HepG2 (cell line): ENCODE results near the gene LOXL4. TPM values are rescaled to one million over a fixed set of nuclear protein-coding genes. Genes with fewer than 3 reads are reported as not detected.

ENCODE experiments used
- ARID2 ChIP-seq: sonication (generic); formaldehyde crosslinking; IDR thresholded peaks from 2 replicates; pipeline ENCODE4 v1.8.1; 2022; ENCODE audit warnings: mild to moderate bottlenecking, missing genetic modification reagents, borderline replicate concordance
- CBX5 ChIP-seq: sonication (generic); formaldehyde crosslinking; IDR thresholded peaks from 2 replicates; pipeline ENCODE4 v1.4.0; 2020; ENCODE audit warnings: missing genetic modification reagents, borderline replicate concordance
- CCDC6 ChIP-seq: sonication (generic); formaldehyde crosslinking; IDR thresholded peaks from 2 replicates; pipeline ENCODE4 v1.8.1; 2022; ENCODE audit warnings: mild to moderate bottlenecking, missing genetic modification reagents, moderate library complexity
- CEBPG ChIP-seq: IDR thresholded peaks from 2 replicates; pipeline ENCODE4 v1.6.1; 2016
- EP300 ChIP-seq, 3 experiments: sonication (generic) in 1 of 3; formaldehyde crosslinking in 1 of 3; IDR thresholded peaks; 2 replicates each; pipeline versions ENCODE4 v1.5.1 to v1.6.1; 2011 to 2020; ENCODE audit warnings: low read depth in 2 of 3, low read length in 2 of 3, borderline replicate concordance in 1 of 3, improper control_type of control experiment in 1 of 3, mild to moderate bottlenecking in 1 of 3, missing genetic modification reagents in 1 of 3, moderate library complexity in 1 of 3
- HOXA9 ChIP-seq: sonication (generic); formaldehyde crosslinking; IDR thresholded peaks from 2 replicates; pipeline ENCODE4 v1.8.1; 2022; ENCODE audit warnings: missing genetic modification reagents, mild to moderate bottlenecking, moderate library complexity, borderline replicate concordance
- RFXAP ChIP-seq: sonication (generic); formaldehyde crosslinking; IDR thresholded peaks from 2 replicates; pipeline ENCODE4 v1.4.0; 2020; ENCODE audit warnings: missing genetic modification reagents, borderline replicate concordance
- SIX1 ChIP-seq: sonication (generic); formaldehyde crosslinking; IDR thresholded peaks from 2 replicates; pipeline ENCODE4 v1.4.0; 2020; ENCODE audit warnings: missing genetic modification reagents, borderline replicate concordance
- SMARCE1 ChIP-seq: fragments of 450-650 bp; IDR thresholded peaks from 2 replicates; pipeline ENCODE4 v1.6.1; 2017; ENCODE audit warnings: borderline replicate concordance
- TBX2 ChIP-seq: sonication (generic); formaldehyde crosslinking; IDR thresholded peaks from 2 replicates; pipeline ENCODE4 v1.5.0; 2020; ENCODE audit warnings: missing genetic modification reagents, mild to moderate bottlenecking, borderline replicate concordance
- U2AF1 ChIP-seq: fragments of 200-400 bp; formaldehyde crosslinking; optimal IDR thresholded peaks from 2 replicates; pipeline ENCODE3; 2017; ENCODE audit warnings: mild to moderate bottlenecking, low read depth, low read length
- ZBTB7B ChIP-seq: sonication (generic); formaldehyde crosslinking; IDR thresholded peaks from 2 replicates; pipeline ENCODE4 v1.4.0; 2020; ENCODE audit warnings: missing genetic modification reagents
- ZFP36L1 ChIP-seq: sonication (generic); formaldehyde crosslinking; IDR thresholded peaks from 2 replicates; pipeline ENCODE4 v1.8.0; 2022; ENCODE audit warnings: mild to moderate bottlenecking, missing genetic modification reagents, moderate library complexity
- ZNF33B ChIP-seq: sonication (generic); formaldehyde crosslinking; IDR thresholded peaks from 2 replicates; pipeline ENCODE4 v1.5.1; 2020; ENCODE audit warnings: mild to moderate bottlenecking, missing genetic modification reagents
- ZNF343 ChIP-seq: sonication (generic); formaldehyde crosslinking; IDR thresholded peaks from 2 replicates; pipeline ENCODE4 v1.4.0; 2020; ENCODE audit warnings: mild to moderate bottlenecking, missing genetic modification reagents
- ZNF407 ChIP-seq: sonication (generic); formaldehyde crosslinking; IDR thresholded peaks from one replicate; pipeline ENCODE4 v1.5.1; 2020; ENCODE audit warnings: mild to moderate bottlenecking, missing genetic modification reagents; ENCODE audit errors: not compliant biosample characterization
- ZNF432 ChIP-seq: sonication (generic); formaldehyde crosslinking; IDR thresholded peaks from 2 replicates; pipeline ENCODE4 v1.5.0; 2020; ENCODE audit warnings: missing genetic modification reagents, mild to moderate bottlenecking, borderline replicate concordance
- ZNF44 ChIP-seq: sonication (generic); formaldehyde crosslinking; IDR thresholded peaks from 2 replicates; pipeline ENCODE4 v1.5.1; 2020; ENCODE audit warnings: mild to moderate bottlenecking, missing genetic modification reagents
- ZNF75D ChIP-seq: sonication (generic); formaldehyde crosslinking; IDR thresholded peaks from 2 replicates; pipeline ENCODE4 v1.8.1; 2023; ENCODE audit warnings: missing genetic modification reagents, mild to moderate bottlenecking, borderline replicate concordance
- ZNF773 ChIP-seq: sonication (generic); formaldehyde crosslinking; IDR thresholded peaks from 2 replicates; pipeline ENCODE4 v1.4.0; 2020; ENCODE audit warnings: missing genetic modification reagents, borderline replicate concordance
- ZNF83 ChIP-seq: sonication (generic); formaldehyde crosslinking; IDR thresholded peaks from 2 replicates; pipeline ENCODE4 v1.4.0; 2020; ENCODE audit warnings: missing genetic modification reagents, mild to moderate bottlenecking, borderline replicate concordance
- polyA plus RNA-seq, 8 experiments: library from polyadenylated mRNA; depleted of rRNA in 3 of 8; stranded (reverse) in 7 of 8; unstranded in 1 of 8; fragments of >200 nt; fragmentation: Illumina TruSeq in 4 of 8; extraction: Trizol in 4 of 8; gene quantifications; 2 replicates each; pipeline versions ENCODE4 v1.2.1 to v1.2.3, GENCODE V29; 2011 to 2016; ENCODE audit warnings: low read depth in 4 of 8, missing spikeins in 1 of 8, mixed read lengths in 1 of 8; ENCODE audit not compliant: insufficient read depth in 1 of 8
- total RNA-seq, 5 experiments: library from RNA; depleted of rRNA; stranded (reverse); fragments of >200 nt; fragmentation: Illumina TruSeq; extraction: Trizol; gene quantifications; 2 replicates each; pipeline ENCODE4 v1.2.3, GENCODE V29; 2016; ENCODE audit warnings: low read depth in 1 of 5

LOXL4 gene
- total and polyA plus RNA-seq, 2 of the 13 experiments (the other 11 are each of a cell fraction or from before 2014, with no cell fraction given): 8.8 to 21.1 TPM

GRCh38 chr10:98267069-98267893 is 713 bp downstream of the LOXL4 start (continued):
- TF ChIP-seq ZNF407 (peak; percentile 42), CBX5 (no peak), SIX1 (CRISPR knock-in tag) (no peak), CEBPG (no peak), ZNF343 (CRISPR knock-in tag) (no peak), SMARCE1 (no peak), ZNF75D (no peak), U2AF1 (no peak), ZNF33B (peak; percentile 72; the same call in 1 of the 2 replicates), ZBTB7B (CRISPR knock-in tag) (no peak), CCDC6 (CRISPR knock-in tag) (no peak), TBX2 (CRISPR knock-in tag) (no peak; the same call in none of the 2 replicates), ZNF773 (CRISPR knock-in tag) (no peak), HOXA9 (CRISPR knock-in tag) (no peak), ZNF432 (no peak), ZFP36L1 (CRISPR knock-in tag) (no peak), ARID2 (CRISPR knock-in tag) (no peak), ZNF83 (CRISPR knock-in tag) (no peak), ZNF44 (CRISPR knock-in tag) (peak; percentile 64; the same call in 1 of the 2 replicates), EP300 (IDR thresholded peaks at IDR 0.05; ENCODE audit: low read depth in 2 of 2, low read length in 2 of 2) (no peak), EP300 (CRISPR knock-in tag; IDR thresholded peaks at IDR 0.05; ENCODE audit: borderline replicate concordance) (no peak; the same call in 1 of the 2 replicates), RFXAP (CRISPR knock-in tag) (no peak)
